ENCODE measurements around the gene PPFIA4. TPM values are rescaled to one million over a fixed set of nuclear protein-coding genes. Genes with fewer than 3 reads are reported as not detected.

Gene PPFIA4
- total and polyA plus RNA-seq, 9 of the 15 experiments (the other 6 are each of a cell fraction or from before 2014, with no cell fraction given), result 0.07 to 12.0 (median 0.70) TPM

DNA sequence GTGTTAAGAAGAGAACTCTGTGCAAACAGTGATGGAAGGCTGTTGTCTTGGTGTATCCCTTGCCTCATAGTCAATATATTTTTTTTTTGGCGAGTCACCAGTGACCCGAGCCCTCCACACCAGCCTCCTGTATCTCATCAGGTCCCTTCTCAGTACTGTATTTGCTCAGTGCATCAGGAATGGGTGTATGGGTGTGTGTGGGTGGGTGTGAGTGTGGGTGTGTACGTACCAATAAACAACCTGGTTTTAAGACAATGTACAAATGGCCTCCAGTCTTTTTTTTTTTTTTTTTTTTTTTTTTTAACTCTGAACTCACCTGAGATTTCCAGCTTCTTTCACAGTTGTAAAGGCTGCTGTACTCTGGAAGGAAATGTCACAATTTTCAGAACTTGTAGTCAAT lies 52.2 kb downstream of the PPFIA4 start:
- POLR2A ChIA-PET, result interaction anchor here (2.2 kb wide), 1 partner anchor 9 kb away, joined by 12 read pairs; the partner anchor contains the start of gene MYOG

GRCh38 chr1:203080456-203080855 lies 54.2 kb downstream of the PPFIA4 start:
- 0% methylated on average over 5 of the region's 5 CpGs for WGBS (ENCODE audit: insufficient coverage, low coverage, missing lambda C conversion rate)
- no peak for FAIRE-seq
- Histone ChIP-seq H3K4me3 (no peak overlapping the region), H2AFZ (ENCODE audit: low read depth, low read length) (no peak overlapping the region), H3K9ac (ENCODE audit: insufficient read depth in 1 of 2, low read depth in 2 of 2, low read length in 2 of 2) (no peak overlapping the region), H3K27me3 (ENCODE audit: control insufficient read depth in 2 of 2, insufficient read depth in 2 of 2, low read length in 2 of 2) (peaks cover 29 to 69% of the 10 kb centered on the region in 2 experiments; a peak in 4 of 5 replicates), H3K4me2 (ENCODE audit: insufficient read depth, low read length) (no peak overlapping the region), H3K9me1 (ENCODE audit: control insufficient read depth, insufficient read depth, low read length) (no peaks in the 10 kb centered on the region), H4K20me1 (replicated peaks; ENCODE audit: control insufficient read depth, insufficient read depth, low read length) (peaks cover 13% of the 10 kb centered on the region), H3K9me3 (replicated peaks; ENCODE audit: control insufficient read depth, insufficient read depth, low read depth, low read length) (no peaks in the 10 kb centered on the region), H3K4me1 (replicated peaks in 1 of 2; ENCODE audit: control insufficient read depth in 2 of 2, insufficient read depth in 2 of 2, low read length in 2 of 2) (peaks cover 0 to 17% of the 10 kb centered on the region in 2 experiments; a peak in 3 of 5 replicates), H3K27ac (ENCODE audit: extremely low read depth, low read depth, low read length) (no peak overlapping the region), H3K36me3 (ENCODE audit: control insufficient read depth, insufficient read depth, low read length) (no peaks in the 10 kb centered on the region), H3K79me2 (ENCODE audit: control insufficient read depth, insufficient read depth, low read length) (no peaks in the 10 kb centered on the region)
- intact Hi-C loops (cut with micrococcal nuclease), result no loop called here
- no TSS peak for BruUV-seq (replicated peaks)
- in situ Hi-C loops (cut with MboI), result no loop called here
- ChIA-PET CTCF (ENCODE audit: low intra/inter-chr PET ratio) (no interaction called here), POLR2A (interaction anchor here (0.6 kb wide), 1 partner anchor 26 kb away, joined by 3 read pairs; no protein-coding TSS in a partner anchor)
- ATAC-seq, result no peak
- DNase-seq (ENCODE audit: extremely low read depth in 1 of 4, low spot score in 3 of 4), result no peak
- TF ChIP-seq GTF2F1 (IDR thresholded peaks at IDR 0.05; ENCODE audit: low read depth, low read length), result no peak
- TF ChIP-seq, protein P1, sequence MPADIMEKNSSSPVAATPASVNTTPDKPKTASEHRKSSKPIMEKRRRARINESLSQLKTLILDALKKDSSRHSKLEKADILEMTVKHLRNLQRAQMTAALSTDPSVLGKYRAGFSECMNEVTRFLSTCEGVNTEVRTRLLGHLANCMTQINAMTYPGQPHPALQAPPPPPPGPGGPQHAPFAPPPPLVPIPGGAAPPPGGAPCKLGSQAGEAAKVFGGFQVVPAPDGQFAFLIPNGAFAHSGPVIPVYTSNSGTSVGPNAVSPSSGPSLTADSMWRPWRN (IDR thresholded peaks at IDR 0.05; ENCODE audit: low read depth), result no peak
- TF ChIP-seq HIVEP1 (CRISPR knock-in tag; IDR thresholded peaks at IDR 0.05), result no peak
- no peak for TF ChIP-seq FOXP1 (CRISPR knock-in tag; IDR thresholded peaks at IDR 0.05)
- TF ChIP-seq THRA (IDR thresholded peaks at IDR 0.05), result no peak
- TF ChIP-seq E2F5 (CRISPR knock-in tag; IDR thresholded peaks at IDR 0.05), result no peak
- TF ChIP-seq ZNF589 (CRISPR knock-in tag; IDR thresholded peaks at IDR 0.05; ENCODE audit: low read depth), result no peak
- no peak for TF ChIP-seq ARID1B (IDR thresholded peaks at IDR 0.05)
- TF ChIP-seq BRD9 (IDR thresholded peaks at IDR 0.05; ENCODE audit: low read depth, partially characterized antibody), result no peak

More for the DNA sequence above, 52.2 kb downstream of the PPFIA4 start:
- Histone ChIP-seq H4K20me1 (replicated peaks; ENCODE audit: control insufficient read depth, insufficient read depth, low read length) (no peaks in the 10 kb centered on the region; the same call in 1 of the 2 replicates), H3K9me1 (ENCODE audit: control insufficient read depth, insufficient read depth, low read length) (no peaks in the 10 kb centered on the region), H3K9me3 (replicated peaks; ENCODE audit: control insufficient read depth, insufficient read depth, low read depth, low read length) (no peaks in the 10 kb centered on the region), H3K4me1 (replicated peaks in 1 of 2; ENCODE audit: control insufficient read depth in 2 of 2, insufficient read depth in 2 of 2, low read length in 2 of 2) (peaks cover 0 to 10% of the 10 kb centered on the region in 2 experiments; a peak in 2 of 5 replicates), H3K9ac (ENCODE audit: insufficient read depth in 1 of 2, low read depth in 2 of 2, low read length in 2 of 2) (no peak overlapping the region), H3K4me2 (ENCODE audit: insufficient read depth, low read length) (no peak overlapping the region), H3K36me3 (ENCODE audit: control insufficient read depth, insufficient read depth, low read length) (no peaks in the 10 kb centered on the region), H3K4me3 (no peak overlapping the region), H3K79me2 (ENCODE audit: control insufficient read depth, insufficient read depth, low read length) (no peaks in the 10 kb centered on the region), H3K27me3 (ENCODE audit: control insufficient read depth in 2 of 2, insufficient read depth in 2 of 2, low read length in 2 of 2) (peaks cover 42 to 72% of the 10 kb centered on the region in 2 experiments), H2AFZ (ENCODE audit: low read depth, low read length) (no peak overlapping the region), H3K27ac (ENCODE audit: extremely low read depth, low read depth, low read length) (no peak overlapping the region)
- ATAC-seq (no peak), FAIRE-seq (no peak), DNase-seq (ENCODE audit: extremely low read depth in 1 of 4, low spot score in 3 of 4) (no peak)
- WGBS (ENCODE audit: insufficient coverage, low coverage, missing lambda C conversion rate), result 0% methylated on average over 3 of the region's 3 CpGs
- TF ChIP-seq STAT5B (CRISPR knock-in tag; IDR thresholded peaks at IDR 0.05) (no peak), KAT7 (CRISPR knock-in tag; IDR thresholded peaks at IDR 0.05; ENCODE audit: borderline replicate concordance) (no peak), HNRNPL (IDR thresholded peaks at IDR 0.05; ENCODE audit: low read depth, low read length) (no peak), MAFK (IDR thresholded peaks at IDR 0.05; ENCODE audit: low read length) (no peak), NFIC (IDR thresholded peaks at IDR 0.05) (no peak), DACH1 (IDR thresholded peaks at IDR 0.05; ENCODE audit: partially characterized antibody) (no peak)
- TF ChIP-seq, protein P2, sequence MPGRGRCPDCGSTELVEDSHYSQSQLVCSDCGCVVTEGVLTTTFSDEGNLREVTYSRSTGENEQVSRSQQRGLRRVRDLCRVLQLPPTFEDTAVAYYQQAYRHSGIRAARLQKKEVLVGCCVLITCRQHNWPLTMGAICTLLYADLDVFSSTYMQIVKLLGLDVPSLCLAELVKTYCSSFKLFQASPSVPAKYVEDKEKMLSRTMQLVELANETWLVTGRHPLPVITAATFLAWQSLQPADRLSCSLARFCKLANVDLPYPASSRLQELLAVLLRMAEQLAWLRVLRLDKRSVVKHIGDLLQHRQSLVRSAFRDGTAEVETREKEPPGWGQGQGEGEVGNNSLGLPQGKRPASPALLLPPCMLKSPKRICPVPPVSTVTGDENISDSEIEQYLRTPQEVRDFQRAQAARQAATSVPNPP (IDR thresholded peaks at IDR 0.05; ENCODE audit: borderline replicate concordance, insufficient read depth, insufficient read length), result no peak
- CTCF ChIA-PET (ENCODE audit: low intra/inter-chr PET ratio), result no interaction called here
- intact Hi-C loops (cut with micrococcal nuclease) (no loop called here), in situ Hi-C loops (cut with MboI) (no loop called here)
- BruUV-seq (replicated peaks), result no TSS peak
